HEK293 (cell line): ENCODE measurements around the gene ITGA4.
A peak's percentile ranks its signal among the peaks of the same experiment; 100 is the strongest.

ENCODE experiments used
- KLF8 ChIP-seq: fragments of 450-650 bp; formaldehyde crosslinking; IDR thresholded peaks from 2 replicates; pipeline ENCODE4 v1.5.1; 2016; ENCODE audit warnings: missing biosample characterization, missing genetic modification characterization
- MZF1 ChIP-seq: fragments of 450-650 bp; formaldehyde crosslinking; IDR thresholded peaks from 2 replicates; pipeline ENCODE4 v1.5.1; 2017; ENCODE audit warnings: missing biosample characterization, missing genetic modification characterization, borderline replicate concordance
- SCRT1 ChIP-seq: fragments of 450-650 bp; formaldehyde crosslinking; IDR thresholded peaks from 2 replicates; pipeline ENCODE4 v1.5.1; 2016; ENCODE audit warnings: missing biosample characterization, missing genetic modification characterization, borderline replicate concordance
- SCRT2 ChIP-seq: fragments of 450-650 bp; formaldehyde crosslinking; IDR thresholded peaks from 2 replicates; pipeline ENCODE4 v1.5.1; 2016; ENCODE audit warnings: missing biosample characterization, missing genetic modification characterization
- YY1 ChIP-seq: fragments of 450-650 bp; formaldehyde crosslinking; IDR thresholded peaks from 2 replicates; pipeline ENCODE4 v1.5.1; 2018; ENCODE audit warnings: missing biosample characterization, missing genetic modification characterization
- ZFP3 ChIP-seq: fragments of 450-650 bp; formaldehyde crosslinking; IDR thresholded peaks from 2 replicates; pipeline ENCODE4 v1.5.1; 2016; ENCODE audit warnings: low read depth, missing biosample characterization, missing genetic modification characterization
- ZNF114 ChIP-seq: fragments of 450-650 bp; formaldehyde crosslinking; IDR thresholded peaks from 2 replicates; pipeline ENCODE4 v1.5.0; 2017; ENCODE audit warnings: missing biosample characterization, missing genetic modification characterization
- ZNF155 ChIP-seq: fragments of 450-650 bp; formaldehyde crosslinking; IDR thresholded peaks from 2 replicates; pipeline ENCODE4 v1.5.1; 2016; ENCODE audit warnings: missing biosample characterization, missing genetic modification characterization
- ZNF19 ChIP-seq: fragments of 450-650 bp; formaldehyde crosslinking; IDR thresholded peaks from 2 replicates; pipeline ENCODE4; 2016; ENCODE audit warnings: missing biosample characterization, missing genetic modification characterization, low read depth
- ZNF202 ChIP-seq: fragments of 450-650 bp; formaldehyde crosslinking; IDR thresholded peaks from 2 replicates; pipeline ENCODE4 v1.5.1; 2016; ENCODE audit warnings: missing biosample characterization, missing genetic modification characterization, borderline replicate concordance
- ZNF211 ChIP-seq: fragments of 450-650 bp; formaldehyde crosslinking; IDR thresholded peaks from 2 replicates; pipeline ENCODE4 v1.5.1; 2016; ENCODE audit warnings: low read depth, missing biosample characterization, missing genetic modification characterization
- ZNF24 ChIP-seq: fragments of 450-650 bp; formaldehyde crosslinking; IDR thresholded peaks from 2 replicates; pipeline ENCODE4 v1.5.1; 2016; ENCODE audit warnings: missing biosample characterization, missing genetic modification characterization
- ZNF302 ChIP-seq: fragments of 450-650 bp; formaldehyde crosslinking; IDR thresholded peaks from 2 replicates; pipeline ENCODE4 v1.5.1; 2016; ENCODE audit warnings: missing biosample characterization, missing genetic modification characterization, low read depth
- ZNF341 ChIP-seq: fragments of 450-650 bp; formaldehyde crosslinking; IDR thresholded peaks from 2 replicates; pipeline ENCODE4; 2016; ENCODE audit warnings: low read depth, missing biosample characterization, missing genetic modification characterization
- ZNF394 ChIP-seq: fragments of 450-650 bp; formaldehyde crosslinking; IDR thresholded peaks from 2 replicates; pipeline ENCODE4 v1.5.1; 2016; ENCODE audit warnings: missing biosample characterization, missing genetic modification characterization, mild to moderate bottlenecking, moderate library complexity, borderline replicate concordance
- ZNF426 ChIP-seq: fragments of 450-650 bp; formaldehyde crosslinking; IDR thresholded peaks from 2 replicates; pipeline ENCODE4 v1.5.1; 2017; ENCODE audit warnings: missing biosample characterization, missing genetic modification characterization, mild to moderate bottlenecking, inconsistent platforms, moderate library complexity
- ZNF433 ChIP-seq: fragments of 450-650 bp; formaldehyde crosslinking; IDR thresholded peaks from 2 replicates; pipeline ENCODE4 v1.5.1; 2016; ENCODE audit warnings: missing biosample characterization, missing genetic modification characterization, low read depth
- ZNF48 ChIP-seq: fragments of 450-650 bp; formaldehyde crosslinking; IDR thresholded peaks from 2 replicates; pipeline ENCODE4 v1.5.1; 2016; ENCODE audit warnings: missing biosample characterization, missing genetic modification characterization
- ZNF596 ChIP-seq: fragments of 450-650 bp; IDR thresholded peaks from 2 replicates; pipeline ENCODE4 v1.5.0; 2018; ENCODE audit warnings: missing biosample characterization, mild to moderate bottlenecking, missing genetic modification characterization, moderate library complexity
- ZNF629 ChIP-seq: fragments of 450-650 bp; formaldehyde crosslinking; IDR thresholded peaks from 2 replicates; pipeline ENCODE4 v1.5.1; 2017; ENCODE audit warnings: missing biosample characterization, missing genetic modification characterization
- ZNF677 ChIP-seq: fragments of 450-650 bp; IDR thresholded peaks from 2 replicates; pipeline ENCODE4 v1.5.0; 2018; ENCODE audit warnings: missing biosample characterization, mild to moderate bottlenecking, missing genetic modification characterization, moderate library complexity
- ZNF792 ChIP-seq: fragments of 450-650 bp; formaldehyde crosslinking; IDR thresholded peaks from 2 replicates; pipeline ENCODE4 v1.5.1; 2016; ENCODE audit warnings: missing biosample characterization, missing genetic modification characterization
- ZNF843 ChIP-seq: fragments of 450-650 bp; formaldehyde crosslinking; IDR thresholded peaks from 2 replicates; pipeline ENCODE4 v1.5.1; 2016; ENCODE audit warnings: missing biosample characterization, missing genetic modification characterization
- ZSCAN16 ChIP-seq: fragments of 450-650 bp; formaldehyde crosslinking; IDR thresholded peaks from 2 replicates; pipeline ENCODE4 v1.5.1; 2016; ENCODE audit warnings: missing biosample characterization, missing genetic modification characterization
- TF ChIP-seq, protein P1 (sequence below): fragments of 450-650 bp; formaldehyde crosslinking; IDR thresholded peaks from 2 replicates; pipeline ENCODE4 v1.5.1; 2016; ENCODE audit warnings: missing biosample characterization, missing genetic modification characterization
- TF ChIP-seq, protein P2 (sequence below): sonication (generic); formaldehyde crosslinking; IDR thresholded peaks from 2 replicates; pipeline ENCODE4 v1.8.1; 2022; ENCODE audit warnings: mild to moderate bottlenecking, moderate library complexity, missing genetic modification reagents
- TF ChIP-seq, protein P3 (sequence below): fragments of 450-650 bp; formaldehyde crosslinking; IDR thresholded peaks from 2 replicates; pipeline ENCODE4 v1.5.1; 2016; ENCODE audit warnings: missing biosample characterization, missing genetic modification characterization, low read depth
- TF ChIP-seq, protein P4 (sequence below): fragments of 450-650 bp; formaldehyde crosslinking; IDR thresholded peaks from 2 replicates; pipeline ENCODE4 v1.5.1; 2016; ENCODE audit warnings: missing biosample characterization, missing genetic modification characterization
- TF ChIP-seq, protein P5 (sequence below): fragments of 450-650 bp; IDR thresholded peaks from 2 replicates; pipeline ENCODE4 v1.5.1; 2018; ENCODE audit warnings: missing biosample characterization, missing genetic modification characterization

The ITGA4 gene

DNA sequence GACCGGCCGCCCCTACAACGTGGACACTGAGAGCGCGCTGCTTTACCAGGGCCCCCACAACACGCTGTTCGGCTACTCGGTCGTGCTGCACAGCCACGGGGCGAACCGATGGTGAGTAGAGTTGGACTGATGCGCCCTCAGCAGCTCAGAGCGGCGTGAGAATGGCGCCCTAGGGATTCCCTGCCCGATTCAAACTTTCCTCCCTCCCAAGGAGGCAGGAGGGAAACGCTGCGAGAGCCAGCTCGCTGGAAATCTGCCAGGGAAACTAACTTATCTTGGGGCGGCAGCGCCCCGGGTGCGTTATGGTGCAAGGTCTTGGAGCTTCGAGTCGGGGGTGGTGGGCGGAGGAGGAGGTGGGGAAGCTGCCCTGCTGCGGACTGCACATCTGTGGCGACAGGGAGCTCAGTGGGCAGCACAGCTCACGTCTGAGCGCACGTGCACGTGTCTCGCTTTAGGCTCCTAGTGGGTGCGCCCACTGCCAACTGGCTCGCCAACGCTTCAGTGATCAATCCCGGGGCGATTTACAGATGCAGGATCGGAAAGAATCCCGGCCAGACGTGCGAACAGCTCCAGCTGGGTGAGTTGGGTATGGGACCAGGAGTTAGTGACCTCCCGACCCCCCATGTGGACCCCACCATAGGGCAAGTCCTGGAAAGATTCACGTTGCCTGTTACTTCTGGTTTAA is 697 bp downstream of the ITGA4 start (continued):
- no peak for TF ChIP-seq ZNF114 (tag by site-specific recombination)
- TF ChIP-seq ZFP3: no peak
- no peak for TF ChIP-seq ZNF394 (tag by site-specific recombination)
- no peak for TF ChIP-seq ZNF211 (tag by site-specific recombination)
- no peak for TF ChIP-seq ZNF677
- no peak for TF ChIP-seq ZNF302 (tag by site-specific recombination)
- TF ChIP-seq ZNF341 (tag by site-specific recombination): peak; percentile 38; the same call in 1 of the 2 replicates
- TF ChIP-seq ZNF426 (tag by site-specific recombination): no peak
- peak; percentile 56; the same call in 1 of the 2 replicates for TF ChIP-seq KLF8
- no peak for TF ChIP-seq ZNF433
- no peak for TF ChIP-seq ZNF155 (tag by site-specific recombination)
- no peak for TF ChIP-seq MZF1 (tag by site-specific recombination)
- TF ChIP-seq ZNF629 (tag by site-specific recombination): no peak
- no peak for TF ChIP-seq ZNF48 (tag by site-specific recombination)
- TF ChIP-seq SCRT2: no peak
- TF ChIP-seq ZNF24: no peak
- TF ChIP-seq ZSCAN16 (tag by site-specific recombination): no peak
- TF ChIP-seq ZNF596: no peak
- TF ChIP-seq ZNF202 (tag by site-specific recombination): no peak
- TF ChIP-seq, protein P1, sequence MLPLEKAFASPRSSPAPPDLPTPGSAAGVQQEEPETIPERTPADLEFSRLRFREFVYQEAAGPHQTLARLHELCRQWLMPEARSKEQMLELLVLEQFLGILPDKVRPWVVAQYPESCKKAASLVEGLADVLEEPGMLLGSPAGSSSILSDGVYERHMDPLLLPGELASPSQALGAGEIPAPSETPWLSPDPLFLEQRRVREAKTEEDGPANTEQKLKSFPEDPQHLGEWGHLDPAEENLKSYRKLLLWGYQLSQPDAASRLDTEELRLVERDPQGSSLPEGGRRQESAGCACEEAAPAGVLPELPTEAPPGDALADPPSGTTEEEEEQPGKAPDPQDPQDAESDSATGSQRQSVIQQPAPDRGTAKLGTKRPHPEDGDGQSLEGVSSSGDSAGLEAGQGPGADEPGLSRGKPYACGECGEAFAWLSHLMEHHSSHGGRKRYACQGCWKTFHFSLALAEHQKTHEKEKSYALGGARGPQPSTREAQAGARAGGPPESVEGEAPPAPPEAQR (tag by site-specific recombination): no peak
- no peak for TF ChIP-seq YY1 (tag by site-specific recombination)
- TF ChIP-seq SCRT1 (tag by site-specific recombination): no peak
- TF ChIP-seq ZNF792 (tag by site-specific recombination): no peak
- TF ChIP-seq ZNF19 (tag by site-specific recombination): no peak
- TF ChIP-seq, protein P2, sequence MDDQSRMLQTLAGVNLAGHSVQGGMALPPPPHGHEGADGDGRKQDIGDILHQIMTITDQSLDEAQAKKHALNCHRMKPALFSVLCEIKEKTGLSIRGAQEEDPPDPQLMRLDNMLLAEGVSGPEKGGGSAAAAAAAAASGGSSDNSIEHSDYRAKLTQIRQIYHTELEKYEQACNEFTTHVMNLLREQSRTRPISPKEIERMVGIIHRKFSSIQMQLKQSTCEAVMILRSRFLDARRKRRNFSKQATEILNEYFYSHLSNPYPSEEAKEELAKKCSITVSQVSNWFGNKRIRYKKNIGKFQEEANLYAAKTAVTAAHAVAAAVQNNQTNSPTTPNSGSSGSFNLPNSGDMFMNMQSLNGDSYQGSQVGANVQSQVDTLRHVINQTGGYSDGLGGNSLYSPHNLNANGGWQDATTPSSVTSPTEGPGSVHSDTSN (CRISPR knock-in tag): no peak
- TF ChIP-seq, protein P3, sequence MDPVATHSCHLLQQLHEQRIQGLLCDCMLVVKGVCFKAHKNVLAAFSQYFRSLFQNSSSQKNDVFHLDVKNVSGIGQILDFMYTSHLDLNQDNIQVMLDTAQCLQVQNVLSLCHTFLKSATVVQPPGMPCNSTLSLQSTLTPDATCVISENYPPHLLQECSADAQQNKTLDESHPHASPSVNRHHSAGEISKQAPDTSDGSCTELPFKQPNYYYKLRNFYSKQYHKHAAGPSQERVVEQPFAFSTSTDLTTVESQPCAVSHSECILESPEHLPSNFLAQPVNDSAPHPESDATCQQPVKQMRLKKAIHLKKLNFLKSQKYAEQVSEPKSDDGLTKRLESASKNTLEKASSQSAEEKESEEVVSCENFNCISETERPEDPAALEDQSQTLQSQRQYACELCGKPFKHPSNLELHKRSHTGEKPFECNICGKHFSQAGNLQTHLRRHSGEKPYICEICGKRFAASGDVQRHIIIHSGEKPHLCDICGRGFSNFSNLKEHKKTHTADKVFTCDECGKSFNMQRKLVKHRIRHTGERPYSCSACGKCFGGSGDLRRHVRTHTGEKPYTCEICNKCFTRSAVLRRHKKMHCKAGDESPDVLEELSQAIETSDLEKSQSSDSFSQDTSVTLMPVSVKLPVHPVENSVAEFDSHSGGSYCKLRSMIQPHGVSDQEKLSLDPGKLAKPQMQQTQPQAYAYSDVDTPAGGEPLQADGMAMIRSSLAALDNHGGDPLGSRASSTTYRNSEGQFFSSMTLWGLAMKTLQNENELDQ: no peak
- TF ChIP-seq, protein P4, sequence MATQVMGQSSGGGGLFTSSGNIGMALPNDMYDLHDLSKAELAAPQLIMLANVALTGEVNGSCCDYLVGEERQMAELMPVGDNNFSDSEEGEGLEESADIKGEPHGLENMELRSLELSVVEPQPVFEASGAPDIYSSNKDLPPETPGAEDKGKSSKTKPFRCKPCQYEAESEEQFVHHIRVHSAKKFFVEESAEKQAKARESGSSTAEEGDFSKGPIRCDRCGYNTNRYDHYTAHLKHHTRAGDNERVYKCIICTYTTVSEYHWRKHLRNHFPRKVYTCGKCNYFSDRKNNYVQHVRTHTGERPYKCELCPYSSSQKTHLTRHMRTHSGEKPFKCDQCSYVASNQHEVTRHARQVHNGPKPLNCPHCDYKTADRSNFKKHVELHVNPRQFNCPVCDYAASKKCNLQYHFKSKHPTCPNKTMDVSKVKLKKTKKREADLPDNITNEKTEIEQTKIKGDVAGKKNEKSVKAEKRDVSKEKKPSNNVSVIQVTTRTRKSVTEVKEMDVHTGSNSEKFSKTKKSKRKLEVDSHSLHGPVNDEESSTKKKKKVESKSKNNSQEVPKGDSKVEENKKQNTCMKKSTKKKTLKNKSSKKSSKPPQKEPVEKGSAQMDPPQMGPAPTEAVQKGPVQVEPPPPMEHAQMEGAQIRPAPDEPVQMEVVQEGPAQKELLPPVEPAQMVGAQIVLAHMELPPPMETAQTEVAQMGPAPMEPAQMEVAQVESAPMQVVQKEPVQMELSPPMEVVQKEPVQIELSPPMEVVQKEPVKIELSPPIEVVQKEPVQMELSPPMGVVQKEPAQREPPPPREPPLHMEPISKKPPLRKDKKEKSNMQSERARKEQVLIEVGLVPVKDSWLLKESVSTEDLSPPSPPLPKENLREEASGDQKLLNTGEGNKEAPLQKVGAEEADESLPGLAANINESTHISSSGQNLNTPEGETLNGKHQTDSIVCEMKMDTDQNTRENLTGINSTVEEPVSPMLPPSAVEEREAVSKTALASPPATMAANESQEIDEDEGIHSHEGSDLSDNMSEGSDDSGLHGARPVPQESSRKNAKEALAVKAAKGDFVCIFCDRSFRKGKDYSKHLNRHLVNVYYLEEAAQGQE (tag by site-specific recombination): no peak
- no peak for TF ChIP-seq ZNF843 (tag by site-specific recombination)
- TF ChIP-seq, protein P5, sequence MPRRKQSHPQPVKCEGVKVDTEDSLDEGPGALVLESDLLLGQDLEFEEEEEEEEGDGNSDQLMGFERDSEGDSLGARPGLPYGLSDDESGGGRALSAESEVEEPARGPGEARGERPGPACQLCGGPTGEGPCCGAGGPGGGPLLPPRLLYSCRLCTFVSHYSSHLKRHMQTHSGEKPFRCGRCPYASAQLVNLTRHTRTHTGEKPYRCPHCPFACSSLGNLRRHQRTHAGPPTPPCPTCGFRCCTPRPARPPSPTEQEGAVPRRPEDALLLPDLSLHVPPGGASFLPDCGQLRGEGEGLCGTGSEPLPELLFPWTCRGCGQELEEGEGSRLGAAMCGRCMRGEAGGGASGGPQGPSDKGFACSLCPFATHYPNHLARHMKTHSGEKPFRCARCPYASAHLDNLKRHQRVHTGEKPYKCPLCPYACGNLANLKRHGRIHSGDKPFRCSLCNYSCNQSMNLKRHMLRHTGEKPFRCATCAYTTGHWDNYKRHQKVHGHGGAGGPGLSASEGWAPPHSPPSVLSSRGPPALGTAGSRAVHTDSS: no peak
